ENCODE measurements around the gene STAG3.
"Not testable (repeated sequence)": the region's sequence is repeated elsewhere in the genome, so short reads cannot be mapped to it uniquely, and the experiment has no call there.

Gene STAG3

GRCh38 chr7:100176096-100177044 lies 1.3 kb upstream of the STAG3 start:
- no peak for DNase-seq

DNA sequence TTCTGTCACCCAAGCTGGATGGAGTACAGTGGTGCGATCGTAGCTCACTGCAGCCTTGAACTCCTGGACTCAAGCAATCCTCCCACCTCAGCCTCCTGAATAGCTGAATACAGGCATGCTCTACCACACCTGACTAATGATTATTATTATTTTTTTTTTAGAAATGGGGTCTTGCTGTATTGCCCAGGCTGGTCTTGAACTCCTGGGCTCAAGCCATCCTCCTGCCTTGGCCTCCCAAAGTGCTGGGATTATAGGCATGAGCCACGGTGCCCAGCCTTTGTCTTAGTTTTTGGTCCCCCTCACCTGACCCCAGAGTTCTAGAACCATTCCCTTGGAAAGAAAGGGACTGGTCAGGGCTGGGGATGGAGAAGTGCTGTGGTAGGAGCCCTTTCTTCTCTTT lies 2.4 kb downstream of the STAG3 start:
- DNase-seq = not testable (repeated sequence)

GRCh38 chr7:100182616-100183015 lies 4.9 kb downstream of the STAG3 start:
- not testable (repeated sequence) for DNase-seq

DNA sequence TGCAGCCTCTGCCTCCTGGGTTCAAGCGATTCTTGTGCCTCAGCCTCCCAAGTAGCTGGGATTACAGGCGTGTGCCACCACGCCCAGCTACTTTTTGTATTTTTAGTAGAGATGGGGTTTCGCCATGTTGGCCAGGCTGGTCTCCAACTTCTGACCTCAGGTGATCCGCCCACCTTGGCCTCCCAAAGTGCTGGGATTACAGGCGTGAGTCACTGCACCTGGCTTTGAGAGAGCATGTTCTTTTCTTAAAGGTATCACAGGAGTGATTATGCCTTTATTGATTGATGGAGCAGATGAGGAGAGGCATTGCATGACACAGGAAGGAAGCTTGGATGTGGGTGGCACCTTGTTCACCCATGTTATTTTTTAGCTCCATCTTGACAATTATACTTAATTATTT lies 5.4 kb downstream of the STAG3 start:
- not testable (repeated sequence) for DNase-seq

DNA sequence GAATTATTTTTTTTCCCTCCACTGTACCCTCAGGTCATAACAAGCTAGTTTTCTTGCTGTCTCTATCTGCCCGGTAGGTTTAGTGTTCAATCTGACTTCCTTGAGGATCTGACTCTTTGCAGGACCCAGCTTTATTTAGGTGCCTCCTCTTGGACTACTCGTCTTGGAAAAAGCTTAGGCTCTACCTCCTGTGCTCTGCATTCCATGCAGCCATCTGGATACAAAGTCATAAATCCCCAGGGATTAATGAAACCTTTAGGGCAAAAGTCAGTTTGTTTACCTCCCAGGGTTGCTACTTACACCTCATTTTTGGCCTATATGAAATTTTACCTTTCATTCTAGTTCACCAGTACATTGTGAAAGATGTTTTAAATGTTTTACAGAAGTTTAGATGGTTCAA lies 8.0 kb downstream of the STAG3 start:
- DNase-seq = no peak

GRCh38 chr7:100189061-100189460 lies 11.3 kb downstream of the STAG3 start:
- DNase-seq = no peak

DNA sequence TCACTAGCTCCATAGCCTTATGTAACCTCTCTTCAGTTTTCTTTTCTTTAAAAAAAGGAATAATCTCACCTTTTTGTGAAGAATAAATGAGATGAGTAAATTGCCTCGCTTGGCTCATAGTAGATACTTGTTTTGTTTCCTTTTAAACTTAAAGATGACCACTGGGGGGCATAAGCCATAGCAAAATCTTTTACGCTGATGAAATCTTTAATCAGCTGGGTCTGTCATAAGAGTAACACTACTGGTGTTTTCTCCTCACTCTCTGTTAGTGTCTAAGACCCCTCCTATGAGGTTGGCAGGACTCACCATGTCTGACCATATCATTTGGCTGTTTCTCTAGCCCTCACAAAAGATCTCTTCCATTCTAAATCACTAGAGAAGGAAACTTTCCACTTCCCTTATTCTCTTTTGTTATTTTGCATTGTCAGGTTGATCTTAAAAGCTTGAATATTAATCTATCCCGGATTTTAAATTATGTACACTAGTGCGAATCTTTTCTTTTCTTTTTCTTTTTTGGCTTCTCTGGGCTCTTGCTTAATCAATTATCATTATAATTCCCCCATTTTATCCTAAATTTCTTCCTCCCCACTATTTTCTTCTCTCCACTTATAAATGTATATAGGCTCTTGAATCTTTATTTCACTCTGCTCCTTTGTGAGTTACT lies 12.5 kb downstream of the STAG3 start:
- DNase-seq = peak; percentile 36

GRCh38 chr7:100191775-100192174 lies 14.1 kb downstream of the STAG3 start:
- no peak for DNase-seq

GRCh38 chr7:100192281-100192862 lies 14.7 kb downstream of the STAG3 start:
- not testable (repeated sequence) for DNase-seq

DNA sequence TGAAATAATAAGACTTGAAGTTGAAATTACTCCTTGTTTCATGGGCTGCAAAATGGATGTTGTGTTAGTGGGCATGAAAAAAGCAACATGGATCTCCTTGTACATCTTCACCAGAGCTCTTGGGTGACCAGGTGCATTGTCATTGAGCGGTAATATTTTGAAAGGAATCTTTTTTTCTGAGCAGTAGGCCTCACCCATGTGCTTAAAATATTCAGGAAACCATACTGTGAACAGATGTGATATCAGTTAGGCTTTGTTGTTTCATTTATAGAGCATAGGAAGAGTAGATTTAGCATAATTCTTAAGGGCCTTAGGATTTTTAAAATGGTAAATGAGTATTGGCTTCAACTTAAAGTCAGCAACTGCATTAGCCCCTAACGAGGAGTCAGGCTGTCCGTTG lies 15.3 kb downstream of the STAG3 start:
- no peak for DNase-seq

DNA sequence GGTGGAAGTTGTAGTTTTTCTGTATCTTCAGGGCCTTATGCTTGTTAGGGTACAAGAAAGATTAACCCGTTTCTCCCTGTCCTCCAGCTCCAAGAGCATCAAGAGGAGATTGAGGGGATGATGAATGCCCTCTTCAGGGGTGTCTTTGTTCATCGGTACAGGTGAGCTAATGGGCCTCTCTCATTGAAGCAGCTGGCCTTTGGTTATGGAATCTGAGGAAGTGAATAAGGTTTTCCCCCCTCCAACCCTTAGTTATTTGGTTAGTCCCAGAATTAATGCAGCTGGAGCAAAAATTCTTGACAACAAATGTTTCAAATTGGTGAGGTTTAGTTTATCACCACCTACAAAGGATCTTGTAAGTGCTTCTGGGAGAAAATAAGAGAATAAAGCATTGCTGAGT lies 17.5 kb downstream of the STAG3 start:
- DNase-seq = no peak

- not testable (repeated sequence) for DNase-seq
Observed at GRCh38 chr7:100195901-100196322, 18.2 kb downstream of the STAG3 start.

GRCh38 chr7:100198266-100198665 lies 20.5 kb downstream of the STAG3 start:
- DNase-seq = no peak

- DNase-seq = peak; percentile 48
Observed at GRCh38 chr7:100200693-100201092, 23.0 kb downstream of the STAG3 start.

DNA sequence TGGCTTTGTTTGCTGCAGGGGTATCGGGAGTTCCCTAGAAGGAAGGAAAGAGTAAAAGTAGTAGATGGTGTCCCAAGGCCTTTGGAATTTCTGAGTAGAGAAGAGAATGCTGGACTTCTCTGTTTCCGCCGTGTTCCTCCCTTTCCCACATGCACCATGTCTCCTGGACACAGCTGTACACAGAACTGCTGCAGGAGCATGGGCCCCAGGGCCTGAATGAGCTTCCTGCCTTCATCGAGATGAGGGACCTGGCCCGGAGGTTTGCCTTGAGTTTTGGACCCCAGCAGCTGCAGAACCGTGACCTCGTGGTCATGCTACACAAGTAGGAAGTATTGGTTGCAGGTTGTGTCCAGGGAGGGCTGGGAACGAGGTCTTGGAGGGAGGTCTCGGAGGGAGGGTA lies 26.7 kb downstream of the STAG3 start:
- no peak for DNase-seq

DNA sequence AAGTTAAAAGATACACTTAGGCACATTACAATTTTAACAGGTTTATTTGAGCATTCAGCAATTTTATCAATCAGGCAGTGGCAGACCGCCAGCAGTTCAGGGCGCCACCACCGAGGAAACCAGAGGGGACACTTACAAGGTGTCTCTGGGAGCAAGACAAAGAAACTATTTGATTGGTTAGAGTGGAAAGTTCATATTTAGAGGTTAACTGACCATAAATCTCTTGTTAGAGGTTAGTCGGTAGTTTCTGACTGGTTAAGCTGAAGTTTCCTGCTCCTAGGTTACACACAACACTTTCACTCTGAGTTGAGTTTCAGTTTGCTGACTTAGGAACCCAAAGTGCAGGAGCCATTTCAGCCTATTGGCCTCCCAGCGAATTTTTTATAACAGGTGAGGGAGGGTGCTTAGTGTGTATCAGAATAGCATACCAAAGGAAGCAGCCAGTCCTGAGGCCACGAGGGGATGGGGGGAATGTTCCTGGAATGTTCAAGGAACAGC lies 31.2 kb downstream of the STAG3 start:
- DNase-seq = no peak

DNA sequence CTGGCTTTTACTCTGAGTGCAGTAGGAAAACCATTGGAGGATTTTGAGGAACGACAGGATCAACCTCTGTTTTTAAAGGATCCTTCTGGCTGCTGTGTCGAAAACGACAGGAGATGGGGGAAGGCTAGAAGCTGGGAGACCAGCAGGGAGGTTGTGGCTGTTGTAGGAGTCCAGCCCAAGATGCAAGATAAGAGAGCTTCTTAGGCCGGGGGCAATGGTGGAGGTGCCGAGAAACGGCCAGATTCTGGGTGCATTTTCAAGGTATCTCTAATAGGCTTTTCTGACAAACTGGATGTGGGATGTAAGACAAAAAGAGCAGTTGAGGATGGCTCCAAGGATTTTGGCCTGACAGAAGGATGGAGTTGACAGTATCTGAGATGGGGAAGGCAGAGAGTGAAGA lies 31.8 kb downstream of the STAG3 start:
- no peak for DNase-seq

- DNase-seq = no peak
Observed at GRCh38 chr7:100210805-100211204, 33.1 kb downstream of the STAG3 start.

DNA sequence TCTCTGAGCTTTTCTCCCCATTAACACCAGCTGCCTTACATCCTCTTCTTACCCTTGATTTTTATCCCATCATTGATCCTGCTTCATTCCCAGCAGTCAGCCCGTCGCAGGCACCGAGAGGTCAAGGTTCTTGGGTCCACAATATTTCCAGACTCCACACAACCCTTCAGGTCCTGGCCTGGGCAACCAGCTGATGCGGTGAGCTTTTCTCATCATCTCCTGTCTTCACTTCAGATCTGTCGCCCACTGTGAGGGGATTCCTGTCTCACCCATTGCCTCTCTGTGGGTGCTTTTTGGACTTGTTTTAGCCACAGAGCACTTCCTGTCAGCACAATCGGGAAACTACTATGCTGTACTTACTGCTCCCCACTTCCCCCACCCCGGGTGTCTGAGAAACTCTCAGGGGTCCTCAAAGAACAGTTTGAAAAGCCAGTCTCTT lies 33.6 kb downstream of the STAG3 start:
- DNase-seq = no peak

DNA sequence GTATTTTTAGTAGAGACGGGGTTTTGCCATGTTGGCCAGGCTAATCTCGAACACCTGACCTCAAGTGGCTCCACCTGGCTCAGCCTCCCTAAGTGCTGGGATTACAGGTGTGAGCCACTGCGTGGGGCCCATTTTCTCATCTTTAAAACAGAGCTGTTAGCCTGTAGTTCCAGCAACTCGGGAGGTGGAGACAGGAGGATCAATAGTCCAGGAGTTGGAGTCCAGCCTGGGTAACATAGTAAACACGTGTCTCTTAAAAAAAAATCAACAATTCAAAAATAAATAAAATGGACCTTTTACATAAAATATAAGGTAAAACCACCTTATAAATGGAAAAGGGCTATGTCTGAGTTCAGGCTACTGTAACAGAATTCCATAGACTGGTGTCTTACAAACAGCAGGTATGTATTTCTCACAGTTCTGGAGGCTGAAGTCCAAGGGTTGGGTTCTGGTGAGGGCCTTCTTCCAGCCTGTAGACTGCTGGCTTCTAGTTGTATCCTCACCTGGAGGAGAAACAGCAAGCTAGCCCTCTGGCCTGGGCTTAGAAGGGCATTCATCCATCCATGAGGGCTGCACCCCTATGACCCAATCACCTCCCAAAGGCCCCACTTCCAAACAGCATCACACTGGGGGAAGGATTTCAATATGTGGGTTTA lies 35.0 kb downstream of the STAG3 start:
- no peak for DNase-seq

DNA sequence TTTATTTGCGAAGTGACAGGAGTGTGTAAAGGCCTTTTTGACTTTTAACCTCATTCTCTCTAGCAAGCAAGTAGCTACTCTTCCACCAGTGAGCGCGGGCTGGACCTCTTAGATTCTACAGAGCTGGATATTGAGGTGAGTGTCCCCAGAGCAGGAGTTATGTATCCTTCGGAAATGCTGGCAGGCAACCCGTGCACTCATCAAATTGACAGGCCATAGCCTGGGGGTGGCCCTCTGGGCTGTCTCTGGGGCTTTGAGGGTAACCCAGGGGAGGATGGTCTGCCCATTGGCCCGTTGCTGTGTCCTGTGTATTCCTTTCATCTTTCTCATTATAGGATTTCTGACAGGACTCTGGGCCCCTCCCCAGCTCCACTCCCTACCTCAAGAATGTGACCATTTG lies 36.0 kb downstream of the STAG3 start:
- DNase-seq = no peak

GRCh38 chr7:100214356-100214755 lies 36.6 kb downstream of the STAG3 start:
- DNase-seq = not testable (repeated sequence)

GRCh38 chr7:100215895-100216294 lies 38.2 kb downstream of the STAG3 start:
- no peak for DNase-seq
